ENCODE data around the gene UAP1.

The UAP1 gene

GRCh38 chr1:162561616-162562469 is at the start of gene UAP1:
Gene UAP1 (plus strand): TSS chr1:162561722. CDS start chr1:162566069, 4,347 bp downstream.
- DNase-seq (ENCODE audit: low read depth): peak; percentile 15

GRCh38 chr1:162527314-162527713 is 34.2 kb upstream of the UAP1 start:
- no peak for DNase-seq (ENCODE audit: low read depth)

DNA sequence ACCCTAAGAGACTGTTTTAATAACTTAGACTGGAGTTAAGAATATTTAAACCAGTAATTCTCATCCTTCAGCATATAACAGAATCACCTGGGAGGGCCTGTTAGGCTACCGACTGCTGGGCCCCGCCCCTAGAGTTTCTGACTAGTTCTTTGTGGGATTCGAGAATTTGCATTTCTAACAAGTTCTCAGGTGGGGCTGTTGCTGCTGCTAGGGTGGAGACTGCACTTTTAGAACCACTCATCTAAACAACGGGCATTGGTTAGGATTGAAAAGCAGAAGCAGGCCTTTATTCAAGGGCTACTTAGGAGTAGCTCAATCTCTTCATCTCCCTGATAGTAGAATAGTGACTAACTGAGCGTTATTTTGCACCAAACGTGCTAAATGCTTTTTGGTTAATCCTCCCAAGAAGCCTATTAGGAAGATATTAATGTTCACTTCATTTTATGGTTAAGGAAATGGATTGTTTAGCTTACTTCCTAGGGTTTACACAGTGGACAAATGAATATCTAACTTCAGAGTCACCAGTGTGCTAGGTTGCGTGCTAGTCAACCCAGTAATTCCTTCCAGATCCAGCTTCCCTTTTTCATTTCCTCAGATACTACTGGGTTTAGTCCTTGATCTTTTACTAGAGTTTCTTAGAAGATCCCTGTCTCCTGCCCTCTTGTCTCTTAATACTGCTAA is 31.1 kb upstream of the UAP1 start:
- DNase-seq (ENCODE audit: low read depth): no peak

DNA sequence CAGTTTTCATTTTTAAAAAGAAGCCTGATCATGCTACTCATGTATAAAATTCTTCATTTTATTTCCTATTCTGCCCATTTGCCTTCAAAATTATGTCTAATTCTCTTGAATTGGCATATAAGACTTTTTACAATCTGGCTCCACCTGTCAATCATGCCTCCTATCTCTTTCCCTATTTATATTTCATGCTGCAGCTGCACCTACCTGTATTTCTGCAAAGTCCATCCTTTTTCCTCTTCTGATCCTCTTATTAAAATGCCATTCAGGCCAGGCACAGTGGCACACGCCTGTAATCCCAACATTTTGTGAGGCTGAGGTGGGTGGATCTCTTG is 30.6 kb upstream of the UAP1 start:
- DNase-seq (ENCODE audit: low read depth): no peak

DNA sequence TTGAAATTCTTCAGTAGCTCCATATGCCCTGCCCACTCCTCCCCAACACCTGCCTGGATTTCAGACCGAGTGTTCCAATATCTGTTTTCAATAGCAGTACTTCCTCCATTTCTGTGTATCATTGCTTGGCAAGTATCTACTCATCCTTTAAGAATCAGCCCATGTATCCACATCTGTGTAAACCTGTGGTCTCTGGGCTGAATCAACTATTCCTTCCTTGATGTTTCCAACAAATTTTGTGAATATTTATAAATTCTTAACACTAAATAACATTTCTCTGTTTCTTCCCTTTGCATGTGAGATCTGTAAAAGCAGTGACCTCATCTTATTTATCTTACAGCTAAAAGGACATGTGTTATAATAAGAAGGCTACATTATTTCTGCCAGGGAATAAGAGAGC is 26.0 kb upstream of the UAP1 start:
- no peak for DNase-seq (ENCODE audit: low read depth)

GRCh38 chr1:162536511-162536910 is 25.0 kb upstream of the UAP1 start:
- DNase-seq (ENCODE audit: low read depth): no peak

- no peak for DNase-seq (ENCODE audit: low read depth)
These were observed 24.3 kb upstream of the UAP1 start for GRCh38 chr1:162537216-162537615.

GRCh38 chr1:162538815-162539431 is 22.6 kb upstream of the UAP1 start:
- DNase-seq (ENCODE audit: low read depth): no peak

GRCh38 chr1:162541619-162542141 is 19.8 kb upstream of the UAP1 start:
- DNase-seq (ENCODE audit: low read depth): no peak

- no peak for DNase-seq (ENCODE audit: low read depth)
These were observed 18.3 kb upstream of the UAP1 start for GRCh38 chr1:162543228-162543627.

DNA sequence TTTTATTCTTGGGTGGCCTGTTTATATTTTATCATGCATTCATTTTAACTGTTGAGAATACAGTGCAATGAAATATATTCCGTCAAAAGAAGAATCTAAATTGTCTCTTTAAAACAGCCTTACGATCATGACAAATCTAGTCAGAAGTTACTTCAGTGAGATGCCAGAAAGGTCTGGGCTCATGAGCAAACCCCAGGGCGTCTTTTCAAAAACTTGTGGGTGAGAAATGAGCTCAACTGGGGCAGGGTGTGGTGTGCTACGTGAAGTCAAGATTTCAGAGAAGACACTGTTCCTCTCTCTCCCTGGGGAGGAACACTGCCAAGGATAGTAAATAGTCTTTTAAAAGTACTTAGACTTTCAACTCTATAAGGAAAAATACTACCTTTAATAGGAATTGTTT is 13.4 kb upstream of the UAP1 start:
- DNase-seq (ENCODE audit: low read depth): no peak

DNA sequence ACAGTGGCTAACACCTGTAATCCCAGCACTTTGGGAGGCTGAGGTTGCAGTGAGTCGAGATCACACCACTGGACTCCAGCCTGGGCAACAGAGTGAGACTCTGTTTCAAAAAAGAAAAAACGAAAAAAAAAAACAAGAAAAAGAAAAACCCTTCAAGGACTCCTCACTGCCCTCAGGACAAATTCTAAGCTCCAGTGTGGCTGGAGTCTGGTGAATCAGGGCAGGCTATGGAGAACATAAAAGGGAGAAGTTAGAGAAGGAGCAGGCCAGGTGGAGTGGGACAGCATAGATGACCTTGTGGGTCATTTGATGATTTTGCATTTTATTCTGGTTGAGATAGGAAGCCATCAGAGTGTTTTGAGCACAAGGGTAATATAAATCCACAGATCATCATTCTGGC is 12.5 kb upstream of the UAP1 start:
- DNase-seq (ENCODE audit: low read depth): no peak

- no peak for DNase-seq (ENCODE audit: low read depth)
These were observed 10.6 kb upstream of the UAP1 start for GRCh38 chr1:162550925-162551324.

DNA sequence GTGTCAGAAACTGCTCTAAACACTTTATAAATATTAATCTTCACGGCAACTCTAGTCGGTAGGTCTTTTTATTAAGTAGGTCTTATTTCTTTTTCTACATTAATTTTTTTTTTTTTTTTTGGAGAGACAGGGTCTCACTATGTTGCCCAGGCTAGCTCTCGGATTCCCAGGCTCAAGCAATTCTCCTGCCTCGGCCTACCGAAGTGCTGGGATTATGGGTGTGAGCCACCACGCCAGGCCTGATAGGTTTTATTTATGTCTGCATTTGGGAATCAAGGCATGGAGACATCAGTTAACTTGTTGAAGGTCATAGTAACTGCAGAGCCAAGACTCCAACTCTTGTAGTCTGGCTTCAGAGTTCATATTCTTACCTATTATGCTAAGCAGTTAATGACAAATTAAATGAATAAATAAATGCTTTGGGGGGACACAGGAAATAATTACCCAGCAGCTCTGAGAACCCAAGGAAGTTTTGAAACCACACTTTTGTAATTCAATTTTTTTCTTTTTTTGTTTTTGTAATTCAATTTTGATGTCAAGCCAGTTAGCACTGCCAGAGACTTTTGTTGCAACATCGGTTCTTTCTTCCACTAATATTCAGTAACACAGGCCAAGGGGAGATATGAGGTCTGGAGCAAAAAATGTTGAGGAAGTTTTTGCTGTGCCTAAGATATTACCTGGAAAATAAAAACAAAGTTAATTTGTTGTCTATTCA is 9.4 kb upstream of the UAP1 start:
- no peak for DNase-seq (ENCODE audit: low read depth)

DNA sequence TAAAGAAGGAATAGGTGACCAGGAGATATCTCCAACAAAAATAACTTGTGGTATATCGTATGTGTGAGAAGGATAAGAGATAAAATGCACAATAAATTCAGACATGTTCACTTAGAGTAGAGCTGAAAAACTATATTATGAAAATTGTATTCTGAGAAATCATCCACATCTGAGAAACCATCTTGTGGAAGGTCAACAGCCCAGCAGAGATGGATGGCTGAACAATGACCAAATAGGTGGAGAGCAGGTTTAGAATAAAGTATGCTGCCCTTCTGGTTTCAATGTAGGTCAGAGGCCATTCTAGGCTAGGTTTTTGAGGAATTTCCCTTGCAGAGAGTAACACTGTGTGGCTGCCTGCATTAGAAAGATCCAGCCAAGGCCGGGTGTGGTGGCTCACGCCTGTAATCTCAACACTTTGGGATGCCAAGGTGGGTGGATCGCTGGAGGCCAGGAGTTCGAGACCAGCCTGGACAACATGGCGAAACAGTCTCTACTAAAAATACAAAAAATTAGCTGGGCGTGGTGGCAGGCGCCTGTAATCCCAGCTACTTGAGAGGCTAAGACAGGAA is 8.8 kb upstream of the UAP1 start:
- no peak for DNase-seq (ENCODE audit: low read depth)

DNA sequence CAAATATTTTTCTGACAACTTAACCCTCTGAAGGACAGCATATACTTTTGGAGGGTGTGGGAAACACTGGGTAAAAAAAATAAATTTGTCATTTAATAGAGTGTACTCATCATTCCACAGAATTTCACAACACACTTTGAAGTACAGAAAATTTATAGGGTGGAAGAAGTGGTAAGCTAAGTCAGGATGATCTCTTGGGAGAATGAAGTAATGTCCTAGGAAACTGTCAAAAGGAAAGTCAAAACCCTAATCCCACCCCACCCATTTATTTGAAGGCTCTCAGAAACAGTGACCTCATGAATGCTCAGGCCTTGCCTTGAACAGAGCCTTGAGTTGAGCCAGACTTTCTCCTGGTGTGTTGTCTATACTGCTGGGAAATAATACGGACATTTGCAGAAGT is 7.3 kb upstream of the UAP1 start:
- no peak for DNase-seq (ENCODE audit: low read depth)

- no peak for DNase-seq (ENCODE audit: low read depth)
These were observed 4.0 kb upstream of the UAP1 start for GRCh38 chr1:162557536-162557935.

- DNase-seq (ENCODE audit: low read depth): no peak
These were observed 1.1 kb upstream of the UAP1 start for GRCh38 chr1:162560303-162561036.

DNA sequence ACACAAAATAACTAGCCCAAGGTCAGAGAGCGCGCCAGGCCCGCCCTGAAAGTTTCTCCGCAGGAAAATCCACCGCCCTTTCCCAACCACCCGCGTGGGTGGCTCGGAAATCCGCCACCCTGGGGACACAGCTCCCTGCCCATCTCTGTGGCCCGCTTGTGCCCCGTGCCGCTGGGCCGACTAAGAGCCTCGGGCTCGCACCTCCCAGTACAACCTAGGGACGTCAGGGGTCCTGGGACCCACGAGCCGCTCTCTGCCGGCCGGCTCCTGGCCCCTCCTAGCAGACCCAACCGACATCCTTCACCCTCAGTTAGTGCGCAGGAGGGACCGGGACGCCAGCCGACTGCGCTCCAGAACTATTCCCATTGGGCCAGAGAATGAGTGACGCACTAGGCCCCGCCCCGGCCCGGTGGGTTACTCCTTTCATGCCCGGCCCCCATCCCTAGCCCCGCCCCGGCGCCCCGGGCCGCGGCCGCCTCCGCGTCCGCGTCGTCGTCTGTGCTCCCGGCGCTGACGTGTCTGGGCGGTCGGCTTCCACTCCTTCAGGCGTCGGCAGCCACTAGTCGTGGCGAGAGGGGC is 396 bp upstream of the UAP1 start:
- DNase-seq (ENCODE audit: low read depth): peak; percentile 98

GRCh38 chr1:162562470-162562828 is 927 bp downstream of the UAP1 start:
- DNase-seq (ENCODE audit: low read depth): no peak

- DNase-seq (ENCODE audit: low read depth): no peak
These were observed 3.3 kb downstream of the UAP1 start for GRCh38 chr1:162564762-162565218.

Data from stimulated activated CD8-positive, alpha-beta memory T cell treated with anti-CD3 and anti-CD28 coated beads, Interleukin-4, amount 100 ng/mL, for 24 hours (primary cell).